GM19372 (cell line): ENCODE measurements around the gene NINJ1.
"Not testable (repeated sequence)": the region's sequence is repeated elsewhere in the genome, so short reads cannot be mapped to it uniquely, and the experiment has no call there.

Experiments used
- ATAC-seq: cut with Tn5 transposase; IDR thresholded peaks from one replicate; pipeline ENCODE4 v1.9.1; 2021; ENCODE audit warnings: mild to moderate bottlenecking, low read depth, moderate library complexity; ENCODE audit not compliant: unreplicated experiment

The NINJ1 gene

GRCh38 chr9:93161786-93162562, 27.9 kb upstream of the NINJ1 start:
- ATAC-seq = no peak

GRCh38 chr9:93159601-93160471, 25.8 kb upstream of the NINJ1 start:
- peak; percentile 92 for ATAC-seq

GRCh38 chr9:93156475-93157008, 22.5 kb upstream of the NINJ1 start:
- ATAC-seq = no peak

GRCh38 chr9:93155716-93156474, 21.8 kb upstream of the NINJ1 start:
- ATAC-seq = no peak

GRCh38 chr9:93154293-93154903, 20.3 kb upstream of the NINJ1 start:
- ATAC-seq = no peak

GRCh38 chr9:93151097-93151784, 17.2 kb upstream of the NINJ1 start:
- no peak for ATAC-seq

GRCh38 chr9:93149361-93149760, 15.3 kb upstream of the NINJ1 start:
- no peak for ATAC-seq

GRCh38 chr9:93148721-93149120, 14.7 kb upstream of the NINJ1 start:
- no peak for ATAC-seq

- no peak for ATAC-seq
These were observed 13.6 kb upstream of the NINJ1 start for GRCh38 chr9:93147632-93148031.

GRCh38 chr9:93146696-93147095, 12.6 kb upstream of the NINJ1 start:
- ATAC-seq = not testable (repeated sequence)

GRCh38 chr9:93143830-93144530, 9.9 kb upstream of the NINJ1 start:
- no peak for ATAC-seq

GRCh38 chr9:93141771-93142483, 7.9 kb upstream of the NINJ1 start:
- ATAC-seq = no peak

GRCh38 chr9:93139365-93140182, 5.5 kb upstream of the NINJ1 start:
- no peak for ATAC-seq

- ATAC-seq = no peak
These were observed 4.2 kb upstream of the NINJ1 start for GRCh38 chr9:93138171-93138764.

- no peak for ATAC-seq
These were observed 3.3 kb upstream of the NINJ1 start for GRCh38 chr9:93137362-93137761.

GRCh38 chr9:93136011-93136440, 2.0 kb upstream of the NINJ1 start:
- no peak for ATAC-seq

GRCh38 chr9:93134740-93135444, 841 bp upstream of the NINJ1 start:
- ATAC-seq = no peak
